Measurements from ENCODE around the gene DLX6.

Gene DLX6

DNA sequence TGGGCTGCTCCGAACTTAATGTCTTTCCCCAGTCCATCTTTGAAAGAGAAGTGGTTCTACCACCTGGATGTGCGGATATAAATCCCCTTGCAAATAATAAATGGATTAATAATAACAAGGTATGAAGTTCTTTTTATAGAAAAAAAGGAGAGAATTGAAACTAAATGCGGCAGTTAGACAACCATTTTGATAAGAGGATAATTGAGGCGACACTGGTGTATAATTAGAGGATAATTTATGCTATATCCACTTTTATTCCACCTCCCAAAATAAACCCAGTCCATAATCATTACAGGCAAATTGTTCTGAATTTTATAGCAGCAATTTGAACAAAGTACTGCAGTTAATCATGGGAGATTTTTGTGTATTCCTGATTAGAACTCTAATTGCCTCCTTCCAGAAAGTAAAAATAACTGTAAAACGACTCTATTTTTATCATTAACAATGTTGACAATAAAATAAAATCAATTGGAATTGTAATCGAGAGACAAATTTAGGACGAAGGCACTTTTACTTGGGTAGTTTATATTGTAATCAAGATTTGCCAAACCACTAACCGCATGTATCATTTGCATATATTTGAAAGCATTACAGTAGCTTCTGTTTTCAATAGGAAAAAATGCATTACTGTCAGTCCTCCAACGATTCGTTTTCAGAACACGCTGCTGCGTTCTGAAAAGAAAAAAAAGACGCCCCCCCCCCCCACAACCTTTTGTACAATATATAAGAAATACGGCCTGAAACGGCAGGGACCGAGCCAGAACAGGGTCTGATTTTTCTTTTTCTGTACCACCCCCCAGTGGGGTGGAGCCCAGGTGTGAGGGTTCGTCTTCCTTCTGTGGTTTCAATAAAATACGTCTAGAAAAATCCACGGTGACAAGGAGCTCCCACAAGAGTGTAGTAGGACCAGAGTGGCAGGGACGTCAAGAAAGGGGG lies 838 bp upstream of the DLX6 start:
- H3K4me3 ChIP-seq (ENCODE audit: low read depth, low read length) = peak overlapping the region; percentile 11

DNA sequence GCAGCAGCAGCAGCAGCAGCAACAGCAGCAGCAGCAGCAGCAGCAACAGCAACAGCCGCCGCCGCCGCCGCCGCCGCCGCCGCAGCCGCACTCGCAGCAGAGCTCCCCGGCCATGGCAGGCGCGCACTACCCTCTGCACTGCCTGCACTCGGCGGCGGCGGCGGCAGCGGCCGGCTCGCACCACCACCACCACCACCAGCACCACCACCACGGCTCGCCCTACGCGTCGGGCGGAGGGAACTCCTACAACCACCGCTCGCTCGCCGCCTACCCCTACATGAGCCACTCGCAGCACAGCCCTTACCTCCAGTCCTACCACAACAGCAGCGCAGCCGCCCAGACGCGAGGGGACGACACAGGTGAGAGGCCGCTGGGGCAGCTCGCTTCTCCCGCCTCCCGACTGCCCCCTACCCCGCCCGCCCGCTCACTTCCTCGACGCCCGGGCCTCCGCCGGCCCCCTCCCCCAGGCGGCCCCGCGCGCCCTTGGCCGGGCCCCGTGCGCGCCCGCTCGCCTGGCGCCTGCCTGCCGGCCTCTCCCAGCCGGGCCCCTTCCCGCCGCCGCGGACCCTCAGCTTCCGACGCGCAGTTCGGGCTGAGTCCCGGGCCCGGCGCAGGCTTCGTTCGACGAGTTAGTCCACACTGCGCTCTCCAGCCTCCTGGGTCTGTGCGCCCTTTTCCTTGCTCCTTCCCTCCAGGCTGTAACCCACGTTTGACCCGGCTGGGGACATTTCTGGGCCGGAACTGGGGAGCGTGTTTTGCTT lies 882 bp downstream of the DLX6 start:
- in situ Hi-C loops (cut with HindIII; ENCODE audit: low sequenced_read_pairs) = no loop called here
- no peak for TF ChIP-seq CTCF (IDR thresholded peaks at IDR 0.05; ENCODE audit: low read depth, low read length, missing control alignments)
- H3K4me3 ChIP-seq (ENCODE audit: low read depth, low read length) = peak overlapping the region; percentile 21
- no peak for DNase-seq (ENCODE audit: low read depth)

More for the DNA sequence above, 838 bp upstream of the DLX6 start:
- peak; percentile 24 for DNase-seq (ENCODE audit: low read depth)
- in situ Hi-C loops (cut with HindIII; ENCODE audit: low sequenced_read_pairs) = no loop called here
- TF ChIP-seq CTCF (IDR thresholded peaks at IDR 0.05; ENCODE audit: low read depth, low read length, missing control alignments) = no peak

GRCh38 chr7:97006816-97007582 lies 1.6 kb downstream of the DLX6 start:
- in situ Hi-C loops (cut with HindIII; ENCODE audit: low sequenced_read_pairs) = no loop called here
- H3K4me3 ChIP-seq (ENCODE audit: low read depth, low read length) = no peak overlapping the region
- DNase-seq (ENCODE audit: low read depth) = no peak
- no peak for TF ChIP-seq CTCF (IDR thresholded peaks at IDR 0.05; ENCODE audit: low read depth, low read length, missing control alignments)

GRCh38 chr7:97007583-97007861 lies 2.2 kb downstream of the DLX6 start:
- in situ Hi-C loops (cut with HindIII; ENCODE audit: low sequenced_read_pairs) = no loop called here
- no peak for DNase-seq (ENCODE audit: low read depth)
- TF ChIP-seq CTCF (IDR thresholded peaks at IDR 0.05; ENCODE audit: low read depth, low read length, missing control alignments) = no peak
- no peak overlapping the region for H3K4me3 ChIP-seq (ENCODE audit: low read depth, low read length)

DNA sequence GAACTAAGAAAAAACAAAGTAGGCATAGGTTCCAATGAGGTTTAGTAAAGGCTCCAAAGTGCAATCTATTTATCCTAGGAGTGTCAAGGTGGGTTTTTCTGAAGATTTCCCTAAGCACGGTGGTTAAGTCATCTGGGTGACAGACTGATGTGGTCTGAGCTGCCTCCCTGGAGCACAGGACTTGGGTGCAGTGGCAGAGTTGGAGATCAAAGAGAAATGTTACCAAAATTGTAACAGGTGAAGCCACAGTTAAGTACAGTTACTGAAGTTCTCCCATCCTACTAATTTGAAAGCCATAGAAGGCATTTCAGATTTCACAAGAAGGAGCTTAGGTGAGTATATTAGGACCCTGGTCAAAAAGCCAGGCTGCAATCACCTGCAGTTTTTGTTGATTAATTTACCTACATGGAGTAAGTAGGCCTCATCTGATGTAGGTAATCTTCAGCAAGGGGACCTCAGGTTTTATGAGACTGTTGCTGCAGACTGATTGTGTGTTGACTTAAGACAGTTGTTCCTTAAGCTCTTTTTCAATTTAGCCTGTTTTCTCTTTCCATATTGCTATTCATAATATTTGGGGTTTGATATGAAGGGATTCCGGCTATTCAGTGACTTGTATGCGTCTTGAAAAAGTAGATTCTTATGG lies 3.0 kb downstream of the DLX6 start:
- no peak for TF ChIP-seq CTCF (IDR thresholded peaks at IDR 0.05; ENCODE audit: low read depth, low read length, missing control alignments)
- DNase-seq (ENCODE audit: low read depth) = no peak
- no peak overlapping the region for H3K4me3 ChIP-seq (ENCODE audit: low read depth, low read length)
- in situ Hi-C loops (cut with HindIII; ENCODE audit: low sequenced_read_pairs) = no loop called here

Data from astrocyte of the cerebellum (primary cell).